ENCODE data around the gene OR6K3.
"Not testable (repeated sequence)": the region's sequence is repeated elsewhere in the genome, so short reads cannot be mapped to it uniquely, and the experiment has no call there.

OR6K3 gene

GRCh38 chr1:158689875-158690274 is 30.6 kb downstream of the OR6K3 start:
- Histone ChIP-seq H4K20me1 (no peaks in the 10 kb centered on the region), H3K9ac (no peak overlapping the region), H3K36me3 (no peaks in the 10 kb centered on the region), H3K4me3 (no peak overlapping the region), H3K27ac (no peak overlapping the region), H3K9me3 (replicated peaks in 1 of 11) (no peaks in the 10 kb centered on the region), H3K27me3 (no peaks in the 10 kb centered on the region), H3K4me2 (no peak overlapping the region), H3K4me1 (peaks cover 0 to 8% (median 0%) of the 10 kb centered on the region in 10 experiments; a peak in 3 of 20 replicates)
- no peak for TF ChIP-seq Cebpa-rat (IDR thresholded peaks at IDR 0.05)

GRCh38 chr1:158689110-158689509 is 31.4 kb downstream of the OR6K3 start:
- Histone ChIP-seq H3K4me2 (no peak overlapping the region), H3K4me1 (peaks cover 0 to 8% (median 0%) of the 10 kb centered on the region in 10 experiments; a peak in 3 of 20 replicates), H4K20me1 (no peaks in the 10 kb centered on the region), H3K4me3 (no peak overlapping the region), H3K27me3 (no peaks in the 10 kb centered on the region), H3K27ac (no peak overlapping the region), H3K36me3 (no peaks in the 10 kb centered on the region), H3K9ac (no peak overlapping the region), H3K9me3 (replicated peaks in 1 of 11) (no peaks in the 10 kb centered on the region)
- TF ChIP-seq Cebpa-rat (IDR thresholded peaks at IDR 0.05) = no peak

GRCh38 chr1:158688343-158688742 is 32.2 kb downstream of the OR6K3 start:
- H3K36me3 ChIP-seq; H3K4me2 ChIP-seq; H3K4me3 ChIP-seq; H4K20me1 ChIP-seq; H3K9me3 ChIP-seq (replicated peaks in 1 of 11); H3K27me3 ChIP-seq; H3K9ac ChIP-seq; H3K4me1 ChIP-seq; H3K27ac ChIP-seq: not testable (repeated sequence)

GRCh38 chr1:158687037-158687436 is 33.5 kb downstream of the OR6K3 start:
- no peaks in the 10 kb centered on the region for H3K36me3 ChIP-seq
- no peak overlapping the region for H3K27ac ChIP-seq
- no peak overlapping the region for H3K4me3 ChIP-seq
- no peak overlapping the region for H3K9ac ChIP-seq
- H3K27me3 ChIP-seq = no peaks in the 10 kb centered on the region
- H3K4me2 ChIP-seq = peak overlapping the region in 1 of 11 experiments; percentile 44; a peak in 1 of 22 replicates
- H3K9me3 ChIP-seq (replicated peaks in 1 of 11) = no peaks in the 10 kb centered on the region
- peaks cover 0 to 8% (median 0%) of the 10 kb centered on the region in 10 experiments; a peak in 3 of 20 replicates for H3K4me1 ChIP-seq
- TF ChIP-seq Cebpa-rat (IDR thresholded peaks at IDR 0.05) = no peak
- no peaks in the 10 kb centered on the region for H4K20me1 ChIP-seq

GRCh38 chr1:158686111-158687009 is 34.2 kb downstream of the OR6K3 start, which contains the start of gene SPTA1:
Gene SPTA1 (minus strand): TSS chr1:158686715. CDS start chr1:158686517, 198 bp downstream.
- H4K20me1 ChIP-seq = no peaks in the 10 kb centered on the region
- TF ChIP-seq Cebpa-rat (IDR thresholded peaks at IDR 0.05) = no peak
- H3K27ac ChIP-seq = no peak within 1 kb of the TSS
- H3K9ac ChIP-seq = no peak within 1 kb of the TSS
- H3K4me1 ChIP-seq = peaks cover 0 to 8% (median 0%) of the 10 kb centered on the region in 10 experiments; a peak in 3 of 20 replicates
- H3K4me3 ChIP-seq = no peak within 1 kb of the TSS
- no peaks in the 10 kb centered on the region for H3K9me3 ChIP-seq (replicated peaks in 1 of 11)
- H3K27me3 ChIP-seq = no peaks in the 10 kb centered on the region
- H3K4me2 ChIP-seq = peak within 1 kb of the TSS in 4 of 11 experiments; percentile 26 to 60 (median 43); a peak in 5 of 22 replicates
- no peaks in the 10 kb centered on the region for H3K36me3 ChIP-seq

- Histone ChIP-seq H3K9ac (no peak overlapping the region), H3K36me3 (no peaks in the 10 kb centered on the region), H4K20me1 (no peaks in the 10 kb centered on the region), H3K4me1 (peaks cover 0 to 8% (median 0%) of the 10 kb centered on the region in 10 experiments; a peak in 3 of 20 replicates), H3K4me3 (no peak overlapping the region), H3K27me3 (no peaks in the 10 kb centered on the region), H3K27ac (no peak overlapping the region), H3K4me2 (no peak overlapping the region), H3K9me3 (replicated peaks in 1 of 11) (no peaks in the 10 kb centered on the region)
- no peak for TF ChIP-seq Cebpa-rat (IDR thresholded peaks at IDR 0.05)
Observed at GRCh38 chr1:158685085-158685484, 35.4 kb downstream of the OR6K3 start.

GRCh38 chr1:158681606-158682005 is 38.9 kb downstream of the OR6K3 start:
- Histone ChIP-seq H3K4me3 (no peak overlapping the region), H3K9ac (no peak overlapping the region), H3K27me3 (no peaks in the 10 kb centered on the region), H3K27ac (no peak overlapping the region), H3K4me2 (no peak overlapping the region), H4K20me1 (no peaks in the 10 kb centered on the region), H3K9me3 (replicated peaks in 1 of 11) (no peaks in the 10 kb centered on the region), H3K4me1 (peaks cover 0 to 6% (median 0%) of the 10 kb centered on the region in 10 experiments; a peak in 3 of 20 replicates), H3K36me3 (no peaks in the 10 kb centered on the region)
- no peak for TF ChIP-seq Cebpa-rat (IDR thresholded peaks at IDR 0.05)

- Histone ChIP-seq H3K9me3 (replicated peaks in 1 of 11) (no peaks in the 10 kb centered on the region), H3K4me1 (peaks cover 0 to 7% (median 0%) of the 10 kb centered on the region in 10 experiments; a peak in 1 of 20 replicates), H3K27me3 (no peaks in the 10 kb centered on the region), H3K4me2 (no peak overlapping the region), H3K9ac (no peak overlapping the region), H3K36me3 (no peaks in the 10 kb centered on the region), H3K4me3 (no peak overlapping the region), H3K27ac (no peak overlapping the region), H4K20me1 (no peaks in the 10 kb centered on the region)
- TF ChIP-seq Cebpa-rat (IDR thresholded peaks at IDR 0.05) = no peak
Observed at GRCh38 chr1:158679289-158679688, 41.2 kb downstream of the OR6K3 start.

GRCh38 chr1:158675563-158676323 is 44.8 kb downstream of the OR6K3 start:
- peaks cover 0 to 7% (median 0%) of the 10 kb centered on the region in 10 experiments; a peak in 1 of 20 replicates for H3K4me1 ChIP-seq
- no peak for TF ChIP-seq Cebpa-rat (IDR thresholded peaks at IDR 0.05)
- H3K27me3 ChIP-seq = no peaks in the 10 kb centered on the region

More at GRCh38 chr1:158675563-158676323, 44.8 kb downstream of the OR6K3 start:
- no peaks in the 10 kb centered on the region for H4K20me1 ChIP-seq
- H3K4me2 ChIP-seq = no peak overlapping the region
- H3K27ac ChIP-seq = no peak overlapping the region
- no peaks in the 10 kb centered on the region for H3K9me3 ChIP-seq (replicated peaks in 1 of 11)
- H3K36me3 ChIP-seq = no peaks in the 10 kb centered on the region
- no peak overlapping the region for H3K9ac ChIP-seq
- no peak overlapping the region for H3K4me3 ChIP-seq

Data from BLaER1 treated with 17β-estradiol and CSF1 and Interleukin-3, amounts not matched to agents 10 nM and 100 nM (cell line).